Neuronal stem cell (in vitro differentiated cells): Measurements from ENCODE around the gene LYPD8.

Experiments
- DNase-seq: peaks from one replicate; pipeline ENCODE4 v3.0.0-alpha.2; 2013; ENCODE audit warnings: low spot score
- H2AFZ ChIP-seq: one replicate; pipeline ENCODE4 v1.6.1; 2013; ENCODE audit warnings: mild to moderate bottlenecking, low read length, inconsistent platforms
- H2AK5ac ChIP-seq: 2 replicates; pipeline ENCODE4 v1.6.1; 2013; ENCODE audit warnings: low read depth, mild to moderate bottlenecking, inconsistent platforms, low read length, moderate library complexity, mixed read lengths
- H2BK120ac ChIP-seq: 2 replicates; pipeline ENCODE4 v1.6.1; 2013; ENCODE audit warnings: low read depth, mild to moderate bottlenecking, inconsistent platforms, low read length, moderate library complexity, mixed read lengths
- H2BK12ac ChIP-seq: one replicate; pipeline ENCODE4 v1.6.1; 2013; ENCODE audit warnings: low read length, inconsistent platforms
- H2BK15ac ChIP-seq: 2 replicates; pipeline ENCODE4 v1.6.1; 2013; ENCODE audit warnings: mild to moderate bottlenecking, low read length, inconsistent platforms, mixed read lengths
- H2BK5ac ChIP-seq: one replicate; pipeline ENCODE4 v1.6.1; 2013; ENCODE audit warnings: inconsistent platforms, mild to moderate bottlenecking, low read length, moderate library complexity
- H3K14ac ChIP-seq: one replicate; pipeline ENCODE4 v1.6.1; 2013; ENCODE audit warnings: low read length, inconsistent platforms
- H3K18ac ChIP-seq: 2 replicates; pipeline ENCODE4 v1.6.1; 2013; ENCODE audit warnings: low read length, inconsistent platforms
- H3K23ac ChIP-seq: 2 replicates; pipeline ENCODE4 v1.6.1; 2013; ENCODE audit warnings: low read depth, mild to moderate bottlenecking, mixed read lengths, low read length, inconsistent platforms; ENCODE audit not compliant: poor library complexity
- H3K27ac ChIP-seq: replicated peaks from 3 replicates; pipeline ENCODE4 v1.5.1; 2013; ENCODE audit warnings: low read length, inconsistent platforms
- H3K27me3 ChIP-seq, 3 experiments: 2 replicates each; pipeline ENCODE4 v1.6.1; 2013; ENCODE audit warnings: low read length in 3 of 3, mild to moderate bottlenecking in 2 of 3, inconsistent platforms in 1 of 3, low read depth in 1 of 3, mixed read lengths in 1 of 3, moderate library complexity in 1 of 3; ENCODE audit not compliant: control insufficient read depth in 3 of 3, insufficient read depth in 3 of 3
- H3K36me3 ChIP-seq, 2 donors: replicated peaks in 1 of 2; 2 replicates each; pipeline ENCODE4 v1.6.1; 2013; ENCODE audit warnings: low read length in 2 of 2; ENCODE audit not compliant: control insufficient read depth in 2 of 2, insufficient read depth in 2 of 2
- H3K4ac ChIP-seq: 2 replicates; pipeline ENCODE4 v1.6.1; 2013; ENCODE audit warnings: inconsistent platforms, mild to moderate bottlenecking, low read length, moderate library complexity
- H3K4me1 ChIP-seq, 2 donors: 1 replicate in 1 of 2; 2 replicates in 1 of 2; pipeline ENCODE4 v1.6.1; 2013; ENCODE audit warnings: low read length in 2 of 2, low read depth in 1 of 2; ENCODE audit not compliant: control insufficient read depth in 2 of 2, insufficient read depth in 1 of 2
- H3K4me2 ChIP-seq: one replicate; pipeline ENCODE4 v1.6.1; 2013; ENCODE audit warnings: mild to moderate bottlenecking, low read length, inconsistent platforms; ENCODE audit not compliant: insufficient read depth, poor library complexity, severe bottlenecking
- H3K4me3 ChIP-seq, 2 donors: 2 replicates each; pipeline ENCODE4 v1.5.1; 2013; ENCODE audit warnings: low read length in 2 of 2, mild to moderate bottlenecking in 2 of 2, inconsistent platforms in 1 of 2, moderate library complexity in 1 of 2
- H3K79me1 ChIP-seq: one replicate; pipeline ENCODE4 v1.6.1; 2013; ENCODE audit warnings: low read depth, mild to moderate bottlenecking, inconsistent platforms, low read length, moderate library complexity
- H3K9ac ChIP-seq: one replicate; pipeline ENCODE4 v1.6.1; 2013; ENCODE audit warnings: mild to moderate bottlenecking, low read depth, low read length, inconsistent platforms; ENCODE audit not compliant: poor library complexity
- H3K9me3 ChIP-seq, 2 donors: replicated peaks in 1 of 2; 2 replicates each; pipeline versions ENCODE3 to v1.6.1; 2013; ENCODE audit warnings: low read length in 2 of 2, mild to moderate bottlenecking in 2 of 2, inconsistent platforms in 1 of 2, low read depth in 1 of 2, mixed read lengths in 1 of 2, moderate library complexity in 1 of 2; ENCODE audit not compliant: control insufficient read depth in 2 of 2, insufficient read depth in 1 of 2
- H4K8ac ChIP-seq: one replicate; pipeline ENCODE4 v1.6.1; 2013; ENCODE audit warnings: low read depth, mild to moderate bottlenecking, inconsistent platforms, low read length, moderate library complexity
- H4K91ac ChIP-seq: one replicate; pipeline ENCODE4 v1.6.1; 2013; ENCODE audit warnings: low read length, low read depth, mild to moderate bottlenecking, inconsistent platforms; ENCODE audit not compliant: poor library complexity
- WGBS, 2 donors: extraction: QIAGEN DNeasy Blood & Tissue Kit; methylation state at CpG; one replicate each; pipeline ENCODE4 v1.1.7; 2013; ENCODE audit warnings: missing lambda C conversion rate in 2 of 2, mixed read lengths in 1 of 2; ENCODE audit not compliant: insufficient read length in 2 of 2, insufficient replicate concordance in 1 of 2; ENCODE audit errors: extremely low coverage in 2 of 2; 5-methylcytosine and 5-hydroxymethylcytosine counted together

Gene LYPD8

GRCh38 chr1:248699099-248699498 lies 56.5 kb downstream of the LYPD8 start:
- no peaks in the 10 kb centered on the region for H3K79me1 ChIP-seq
- H2BK5ac ChIP-seq, result no peak overlapping the region
- no peak overlapping the region for H3K14ac ChIP-seq
- WGBS, 2 donors, result no CpG with 5 or more reads among the region's 1 CpG
- H3K4me1 ChIP-seq, result no peaks in the 10 kb centered on the region
- no peaks in the 10 kb centered on the region for H3K36me3 ChIP-seq
- H3K4me2 ChIP-seq, result no peak overlapping the region
- no peak overlapping the region for H4K8ac ChIP-seq
- H3K9ac ChIP-seq, result no peak overlapping the region
- no peak overlapping the region for H2BK15ac ChIP-seq
- no peak overlapping the region for H3K4ac ChIP-seq
- H3K18ac ChIP-seq, result no peak overlapping the region
- no peak overlapping the region for H3K4me3 ChIP-seq
- peaks cover 0 to 2% (median 0%) of the 10 kb centered on the region in 3 experiments for H3K27me3 ChIP-seq
- no peak overlapping the region for H2BK120ac ChIP-seq
- no peak overlapping the region for H3K27ac ChIP-seq
- H2BK12ac ChIP-seq, result no peak overlapping the region
- H3K23ac ChIP-seq, result no peak overlapping the region
- no peak overlapping the region for H4K91ac ChIP-seq
- no peak overlapping the region for H2AFZ ChIP-seq
- peaks cover 0 to 25% of the 10 kb centered on the region in 2 donors for H3K9me3 ChIP-seq
- no peak for DNase-seq
- H2AK5ac ChIP-seq, result no peak overlapping the region

DNA sequence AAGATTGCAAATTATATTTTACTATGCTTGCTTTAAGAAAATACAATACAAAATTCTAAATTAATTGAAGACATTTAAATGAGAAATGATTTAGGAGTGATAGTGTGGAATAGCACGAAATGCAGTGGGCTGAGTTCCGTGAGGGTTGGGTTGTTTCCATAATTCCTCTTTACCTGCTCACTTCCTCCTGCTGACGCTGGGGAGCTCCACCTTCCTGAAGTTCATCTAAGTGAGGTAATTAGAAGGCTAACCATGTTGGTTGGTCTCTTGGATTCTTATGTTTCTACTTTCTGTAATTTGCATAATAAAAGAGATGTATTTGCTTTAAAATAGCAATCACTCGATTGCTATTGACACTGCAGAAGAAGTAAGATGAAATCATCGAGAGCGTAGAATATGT lies 57.7 kb downstream of the LYPD8 start:
- Histone ChIP-seq H3K27ac (no peak overlapping the region), H2AFZ (no peak overlapping the region), H2BK12ac (no peak overlapping the region), H2BK120ac (no peak overlapping the region), H3K4me2 (no peak overlapping the region), H3K14ac (no peak overlapping the region), H4K91ac (no peak overlapping the region), H3K23ac (no peak overlapping the region), H2AK5ac (no peak overlapping the region), H2BK5ac (no peak overlapping the region), H3K4me3 (no peak overlapping the region), H4K8ac (no peak overlapping the region), H3K9me3 (peaks cover 0 to 25% of the 10 kb centered on the region in 2 donors), H3K36me3 (no peaks in the 10 kb centered on the region), H3K27me3 (peaks cover 0 to 2% (median 0%) of the 10 kb centered on the region in 3 experiments), H3K79me1 (no peaks in the 10 kb centered on the region), H3K4ac (no peak overlapping the region), H3K9ac (no peak overlapping the region), H3K4me1 (no peaks in the 10 kb centered on the region), H3K18ac (no peak overlapping the region), H2BK15ac (no peak overlapping the region)
- DNase-seq, result no peak
- WGBS, 2 donors, result no CpG with 5 or more reads among the region's 6 CpGs

DNA sequence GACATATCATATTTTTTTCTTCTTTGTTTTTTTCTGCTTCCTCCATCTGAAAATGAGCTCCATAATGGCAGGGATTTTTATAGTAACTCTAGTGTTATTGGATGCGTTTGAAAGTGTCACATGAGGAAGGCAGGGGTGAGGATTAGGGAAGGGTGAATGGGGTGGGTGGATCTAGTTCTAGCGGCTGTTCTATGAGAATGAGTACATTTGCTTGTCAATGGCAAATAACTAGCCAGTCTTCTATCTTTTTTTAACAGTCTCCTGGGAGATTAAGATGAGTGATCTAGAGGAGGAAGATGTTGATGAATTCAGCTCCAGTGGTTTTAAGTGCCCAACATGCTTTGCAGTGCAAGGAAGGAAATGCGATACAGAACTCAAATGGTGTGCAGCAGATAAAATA lies 58.8 kb downstream of the LYPD8 start:
- Histone ChIP-seq H4K8ac (no peak overlapping the region), H4K91ac (no peak overlapping the region), H3K9ac (no peak overlapping the region), H2AFZ (no peak overlapping the region), H2BK12ac (no peak overlapping the region), H3K4ac (no peak overlapping the region), H3K36me3 (peaks cover 0 to 1% of the 10 kb centered on the region in 2 donors), H3K4me1 (no peaks in the 10 kb centered on the region), H3K18ac (no peak overlapping the region), H3K9me3 (peaks cover 5 to 30% of the 10 kb centered on the region in 2 donors), H2AK5ac (no peak overlapping the region), H3K4me3 (no peak overlapping the region), H3K4me2 (no peak overlapping the region), H3K79me1 (no peaks in the 10 kb centered on the region), H2BK5ac (no peak overlapping the region), H2BK15ac (no peak overlapping the region), H3K27ac (no peak overlapping the region), H3K23ac (no peak overlapping the region), H3K14ac (no peak overlapping the region), H3K27me3 (no peaks in the 10 kb centered on the region), H2BK120ac (no peak overlapping the region)
- no CpG with 5 or more reads among the region's 3 CpGs for WGBS, 2 donors
- DNase-seq, result no peak

- Histone ChIP-seq H3K27ac (no peak overlapping the region), H2AK5ac (no peak overlapping the region), H3K23ac (no peak overlapping the region), H3K18ac (no peak overlapping the region), H3K27me3 (no peaks in the 10 kb centered on the region), H4K8ac (no peak overlapping the region), H3K4ac (no peak overlapping the region), H3K4me2 (no peak overlapping the region), H3K79me1 (no peaks in the 10 kb centered on the region), H4K91ac (no peak overlapping the region), H3K4me1 (no peaks in the 10 kb centered on the region), H2BK15ac (no peak overlapping the region), H2BK120ac (no peak overlapping the region), H2BK12ac (no peak overlapping the region), H3K9ac (no peak overlapping the region), H3K14ac (no peak overlapping the region), H3K9me3 (peaks cover 5 to 32% of the 10 kb centered on the region in 2 donors), H3K4me3 (no peak overlapping the region), H3K36me3 (peaks cover 0 to 1% of the 10 kb centered on the region in 2 donors), H2BK5ac (no peak overlapping the region), H2AFZ (no peak overlapping the region)
- WGBS, 2 donors, result no CpG with 5 or more reads among the region's 3 CpGs
- no peak for DNase-seq
Measured at GRCh38 chr1:248696261-248696660, 59.3 kb downstream of the LYPD8 start.
